Forelimb muscle (tissue), 1 donor: ENCODE measurements around the gene SYNGR3. TPM values are rescaled to one million over a fixed set of nuclear protein-coding genes. Genes with fewer than 3 reads are reported as not detected.
"Not testable (repeated sequence)": the region's sequence is repeated elsewhere in the genome, so short reads cannot be mapped to it uniquely, and the experiment has no call there.

Experiments
- DNase-seq: peaks from one replicate; pipeline ENCODE4 v3.0.0-alpha.2; 2013; ENCODE audit warnings: low read depth
- polyA plus RNA-seq: library from polyadenylated mRNA; unstranded; fragments of 120-200 nt; gene quantifications from one replicate; pipeline ENCODE4 v1.2.1, GENCODE V29; 2013; ENCODE audit not compliant: insufficient read length

Gene SYNGR3
- polyA plus RNA-seq, 1 donor, result 1.4 TPM

DNA sequence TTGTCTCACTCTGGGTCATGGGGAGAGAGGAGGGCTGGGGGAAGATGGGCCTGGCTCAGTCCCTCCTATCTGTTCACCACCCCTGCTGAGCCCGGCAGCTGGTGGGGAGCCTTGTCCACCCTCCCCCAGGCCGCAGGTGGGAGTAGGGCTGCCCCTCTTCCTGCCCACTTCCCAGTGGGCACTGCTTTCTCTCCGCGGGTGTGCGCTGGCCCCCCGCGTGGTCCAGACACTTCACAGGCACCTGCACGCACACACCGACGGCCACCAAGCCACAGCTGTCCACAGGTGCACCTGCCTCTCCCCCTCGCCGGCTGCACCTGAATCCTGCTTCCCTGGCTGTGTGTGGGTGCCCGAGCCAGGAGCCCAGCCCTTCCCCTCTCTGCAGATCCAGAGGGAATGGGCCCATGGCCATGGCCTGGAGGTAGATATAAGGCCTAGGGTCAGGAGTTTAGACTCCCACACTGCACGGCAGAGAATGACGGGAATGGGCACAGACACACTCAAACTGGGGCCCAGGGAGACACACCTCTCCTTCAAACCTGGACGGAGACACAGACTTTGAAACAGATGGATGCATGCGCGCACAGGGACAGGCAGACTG lies 39.0 kb downstream of the SYNGR3 start:
- DNase-seq, result no peak

DNA sequence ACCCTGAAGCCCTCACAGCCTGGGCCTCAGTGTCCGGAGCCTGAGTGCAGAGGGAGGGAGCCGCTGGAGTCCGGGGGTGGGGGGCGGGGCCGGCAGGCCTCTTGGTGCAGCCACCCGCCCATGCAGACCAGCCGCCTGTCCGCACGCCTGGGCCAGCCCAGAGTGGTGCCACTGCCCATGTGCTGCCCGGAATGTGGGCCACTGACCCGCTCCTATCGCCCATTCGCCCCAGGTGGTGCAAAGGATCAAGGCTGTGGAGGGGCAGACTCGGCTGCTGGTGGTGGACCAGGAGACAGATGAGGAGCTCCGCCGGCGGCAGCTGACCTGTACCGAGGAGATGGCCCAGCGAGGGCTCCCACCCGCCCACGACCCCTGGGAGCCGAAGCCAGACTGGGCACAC lies 39.6 kb downstream of the SYNGR3 start:
- DNase-seq, result no peak

DNA sequence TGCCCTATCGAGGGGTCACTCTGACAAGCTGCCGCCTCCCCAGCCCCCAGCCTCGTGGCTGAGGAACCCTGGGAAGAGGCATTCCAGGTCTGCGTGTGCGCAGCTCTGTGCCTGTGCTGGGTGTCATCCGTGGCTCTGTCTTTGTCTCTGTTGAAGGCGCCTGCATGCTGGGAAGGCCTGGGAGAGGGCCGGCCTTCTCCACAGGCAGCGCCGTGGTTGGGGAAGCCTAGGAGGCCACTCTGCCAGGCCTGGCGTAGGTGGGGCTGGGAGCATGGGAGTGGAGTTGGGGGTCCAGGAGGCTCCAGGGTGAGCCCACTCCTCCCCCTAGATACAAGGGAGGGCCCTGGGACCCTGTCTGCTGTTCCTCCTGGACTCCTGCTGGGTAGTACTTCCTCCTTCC lies 40.3 kb downstream of the SYNGR3 start:
- no peak for DNase-seq

DNA sequence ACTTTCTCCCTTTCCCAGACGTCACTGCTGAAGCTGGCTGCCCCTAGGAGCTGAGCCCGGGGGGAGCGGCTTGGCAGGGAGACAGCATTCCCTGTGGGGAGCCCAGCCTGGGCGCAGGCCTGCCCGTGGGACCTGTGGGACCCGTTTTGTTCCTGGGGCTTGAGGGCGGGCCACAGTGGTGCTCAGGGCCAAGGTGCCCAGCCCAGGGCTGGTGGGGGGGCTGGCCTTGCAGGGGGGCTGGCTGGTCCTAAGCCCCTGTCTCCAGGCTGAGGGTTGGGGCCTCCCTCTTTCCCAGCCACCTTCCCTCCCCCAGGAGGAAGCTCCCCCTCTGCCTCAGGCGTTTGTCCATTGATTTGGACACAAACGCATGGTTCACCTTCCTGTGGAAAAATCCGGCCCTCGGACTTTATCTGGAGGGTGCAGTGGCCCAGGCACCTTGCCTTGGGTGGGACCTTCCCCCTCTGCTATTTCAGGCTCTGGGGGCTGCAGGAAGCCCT lies 41.4 kb downstream of the SYNGR3 start:
- no peak for DNase-seq

DNA sequence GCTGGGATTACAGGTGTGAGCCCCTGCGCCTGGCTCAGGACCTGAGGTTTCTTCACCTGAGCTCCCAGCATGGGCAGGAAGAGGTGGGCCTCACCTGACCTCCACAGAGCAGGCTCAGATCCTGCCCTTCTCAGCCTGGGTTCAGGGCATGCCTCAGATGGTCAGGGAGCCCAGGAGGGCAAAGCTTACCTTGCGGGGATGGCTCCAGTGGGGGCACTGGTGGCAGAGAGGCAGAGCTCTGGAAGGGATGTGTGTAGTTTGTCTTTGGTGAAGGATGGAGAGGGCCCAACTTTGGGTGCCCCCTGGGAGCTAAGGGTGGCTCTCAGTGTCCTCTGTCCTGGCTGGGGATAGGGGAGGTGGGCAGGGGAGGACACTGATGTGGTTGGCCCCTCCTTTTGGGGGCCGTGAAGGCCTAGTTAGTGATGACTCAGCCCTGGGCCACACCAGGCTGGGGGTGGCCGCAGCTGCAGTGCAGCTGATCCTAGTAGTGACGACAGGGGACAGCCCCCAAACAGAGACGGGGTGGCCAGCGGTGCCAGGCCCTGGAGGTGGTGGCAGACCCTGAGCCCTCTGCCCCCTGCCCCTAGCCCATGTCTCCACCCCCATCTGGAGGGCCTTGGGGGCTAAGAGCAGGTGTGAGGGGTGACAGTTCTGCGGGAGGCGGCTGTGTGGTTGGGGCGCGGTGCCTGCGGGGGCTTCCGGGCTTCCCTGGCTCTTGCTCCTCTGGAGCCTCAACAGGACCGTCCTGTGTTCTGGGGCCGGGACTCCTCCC lies 42.7 kb downstream of the SYNGR3 start:
- no peak for DNase-seq

DNA sequence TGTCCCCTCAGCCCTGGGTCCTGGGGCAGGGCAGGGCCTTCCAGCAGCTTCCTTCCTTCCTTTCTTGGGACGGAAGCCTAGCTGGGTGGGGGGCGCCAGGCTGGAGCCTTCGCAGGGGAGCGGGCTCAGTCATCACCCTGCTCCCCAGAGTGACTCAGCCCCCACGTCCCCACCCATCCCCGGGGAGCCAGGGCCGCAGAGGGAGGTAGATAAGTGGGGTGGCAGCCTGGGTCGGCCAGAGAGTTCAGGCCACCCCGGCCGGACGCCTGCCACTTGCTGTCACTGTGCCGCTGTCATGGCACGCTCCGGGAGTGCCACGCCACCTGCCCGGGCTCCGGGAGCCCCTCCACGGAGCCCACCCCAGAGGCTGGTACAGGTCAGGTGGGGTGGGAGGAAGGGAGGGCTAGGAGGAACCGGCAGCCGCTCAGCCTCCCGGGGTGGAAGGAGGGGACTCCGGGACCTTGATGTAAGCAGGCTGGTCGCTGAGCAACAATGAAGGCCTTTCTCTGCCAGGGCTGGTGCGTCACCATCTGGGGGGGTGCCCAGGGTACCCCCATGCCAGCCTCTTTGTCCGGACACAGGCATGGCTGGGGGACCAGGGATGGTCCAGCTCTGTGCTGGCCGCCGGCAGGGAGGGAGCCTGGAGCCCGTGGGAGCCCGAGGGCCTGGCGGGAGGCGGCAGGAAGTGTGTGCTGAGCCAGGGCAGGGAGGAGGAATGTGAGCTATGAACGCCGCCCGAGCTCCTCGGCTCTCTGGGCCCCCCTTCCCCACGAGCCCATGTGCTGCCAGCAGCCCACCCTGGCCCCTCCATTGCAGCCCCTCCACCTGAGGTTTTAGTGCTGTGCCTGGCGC lies 43.5 kb downstream of the SYNGR3 start:
- no peak for DNase-seq

DNA sequence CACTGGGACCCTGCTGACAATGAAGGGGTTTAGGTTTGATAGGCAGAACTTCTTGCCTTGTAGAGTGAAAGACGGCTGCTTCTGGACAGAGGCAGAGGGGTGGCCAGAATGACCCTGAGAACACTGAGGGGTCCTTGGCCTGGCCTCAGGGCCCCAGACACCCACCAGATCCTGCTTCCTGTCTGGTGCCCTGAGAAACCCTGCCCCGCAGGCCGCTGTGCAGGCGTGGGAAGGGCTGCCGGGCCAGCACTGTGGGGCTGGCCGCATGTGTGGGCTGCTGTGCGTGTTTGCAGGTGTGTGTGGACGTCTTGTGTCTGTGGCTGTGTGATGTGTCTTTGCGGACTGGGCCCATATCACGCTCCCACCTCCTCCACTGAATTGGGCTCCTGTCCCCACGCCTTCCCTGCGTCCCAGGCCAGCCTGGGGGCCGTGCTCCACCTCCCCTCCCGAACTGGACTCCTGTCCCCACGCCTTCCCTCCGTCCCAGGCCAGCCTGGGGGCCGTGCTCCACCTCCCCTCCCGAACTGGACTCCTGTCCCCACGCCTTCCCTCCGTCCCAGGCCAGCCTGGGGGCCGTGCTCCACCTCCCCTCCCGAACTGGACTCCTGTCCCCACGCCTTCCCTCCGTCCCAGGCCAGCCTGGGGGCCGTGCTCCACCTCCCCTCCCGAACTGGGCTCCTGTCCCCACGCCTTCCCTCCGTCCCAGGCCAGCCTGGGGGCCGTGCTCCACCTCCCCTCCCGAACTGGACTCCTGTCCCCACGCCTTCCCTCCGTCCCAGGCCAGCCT lies 44.3 kb downstream of the SYNGR3 start:
- DNase-seq, result not testable (repeated sequence)

DNA sequence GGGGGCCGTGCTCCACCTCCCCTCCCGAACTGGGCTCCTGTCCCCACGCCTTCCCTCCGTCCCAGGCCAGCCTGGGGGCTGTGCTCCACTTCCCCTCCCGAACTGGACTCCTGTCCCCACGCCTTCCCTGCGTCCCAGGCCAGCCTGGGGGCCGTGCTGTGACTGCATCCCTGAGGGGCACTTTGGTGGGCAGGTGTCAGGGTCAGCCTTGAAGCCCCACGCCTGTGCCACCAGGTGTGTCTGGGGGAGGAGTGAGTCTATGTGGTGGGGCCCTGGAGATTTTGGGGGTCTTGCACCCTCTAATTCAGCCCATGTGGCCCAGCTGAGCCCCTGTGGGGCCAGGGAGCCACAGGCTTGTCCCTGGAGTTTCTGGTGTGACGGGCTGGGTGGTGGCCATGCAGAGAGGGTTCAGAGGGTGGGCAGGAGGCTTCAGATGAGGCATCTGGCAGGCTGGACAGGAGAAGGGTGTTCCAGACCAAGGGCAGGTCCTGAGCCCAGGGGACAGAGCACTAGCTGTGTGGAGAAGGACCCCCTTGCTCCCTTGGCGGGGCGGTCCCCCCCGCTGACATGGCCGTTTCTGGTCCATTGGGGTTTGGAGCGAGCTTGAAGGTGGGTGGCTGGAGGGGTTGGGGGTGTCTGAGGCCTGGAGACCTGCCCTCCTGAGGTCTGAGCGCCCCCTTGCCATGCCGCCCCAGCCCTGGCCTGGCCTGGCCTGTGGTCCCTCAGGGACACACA lies 45.1 kb downstream of the SYNGR3 start:
- no peak for DNase-seq

DNA sequence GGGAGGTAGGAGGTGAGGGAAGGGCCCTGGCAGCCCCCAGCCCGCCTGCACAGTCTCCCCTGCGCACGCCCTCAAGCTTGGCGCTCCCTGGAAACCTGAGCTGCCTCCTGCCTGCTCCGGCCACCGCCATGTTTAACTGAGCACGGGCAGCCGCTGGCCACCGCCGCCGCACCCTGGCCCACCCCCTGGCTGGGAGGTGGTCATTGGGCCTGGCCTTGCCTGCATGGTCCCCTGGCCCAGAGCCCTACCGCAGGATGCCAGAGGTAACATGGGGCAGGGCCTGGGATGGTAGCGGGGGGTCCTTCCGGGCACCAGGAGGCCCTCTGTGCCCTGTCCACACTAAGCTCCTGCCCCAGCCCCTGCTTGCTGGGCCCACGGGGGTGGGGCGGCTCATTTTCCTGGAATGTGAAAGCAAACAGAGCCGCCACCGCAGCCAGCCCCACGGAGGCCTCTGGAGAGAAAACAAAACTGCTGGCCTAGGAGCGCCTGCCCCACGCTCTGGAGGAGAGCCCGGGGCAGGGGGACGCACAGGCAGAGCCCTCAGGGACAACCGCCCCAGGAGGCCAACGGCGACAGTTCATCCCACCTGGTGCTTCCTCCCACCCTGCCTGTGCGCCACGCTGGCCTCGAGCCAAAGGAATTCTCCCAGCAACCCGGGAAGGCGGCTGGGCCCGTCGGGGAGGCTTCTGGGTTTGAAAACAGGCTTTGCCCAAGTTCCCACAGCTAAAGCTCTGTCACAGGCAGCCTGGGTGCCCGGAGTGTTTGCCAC lies 45.8 kb downstream of the SYNGR3 start:
- DNase-seq, result no peak

DNA sequence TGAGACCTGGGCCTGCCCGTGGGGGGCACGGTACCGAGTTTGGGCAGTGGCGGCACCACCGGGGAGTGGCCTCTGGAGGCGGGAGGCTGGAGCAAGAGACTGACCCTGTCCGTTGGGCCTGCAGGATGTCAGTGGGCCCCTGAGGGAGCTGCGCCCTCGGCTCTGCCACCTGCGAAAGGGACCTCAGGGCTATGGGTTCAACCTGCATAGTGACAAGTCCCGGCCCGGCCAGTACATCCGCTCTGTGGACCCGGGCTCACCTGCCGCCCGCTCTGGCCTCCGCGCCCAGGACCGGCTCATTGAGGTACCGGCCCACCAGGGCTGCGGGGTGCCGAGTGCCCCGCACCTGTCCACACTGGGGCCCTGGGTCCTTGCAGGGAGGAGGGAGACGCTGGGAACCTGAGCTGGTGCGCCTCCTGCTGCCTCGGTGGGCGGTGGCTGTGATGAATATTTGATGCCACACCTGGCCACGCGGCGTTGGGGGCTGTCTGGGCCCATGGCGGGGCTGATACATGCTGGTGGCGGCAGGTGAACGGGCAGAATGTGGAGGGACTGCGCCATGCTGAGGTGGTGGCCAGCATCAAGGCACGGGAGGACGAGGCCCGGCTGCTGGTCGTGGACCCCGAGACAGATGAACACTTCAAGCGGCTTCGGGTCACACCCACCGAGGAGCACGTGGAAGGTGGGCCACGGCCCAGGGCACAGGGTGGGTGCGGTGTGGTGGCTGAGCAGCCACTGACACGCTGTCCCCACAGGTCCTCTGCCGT lies 46.6 kb downstream of the SYNGR3 start:
- no peak for DNase-seq

DNA sequence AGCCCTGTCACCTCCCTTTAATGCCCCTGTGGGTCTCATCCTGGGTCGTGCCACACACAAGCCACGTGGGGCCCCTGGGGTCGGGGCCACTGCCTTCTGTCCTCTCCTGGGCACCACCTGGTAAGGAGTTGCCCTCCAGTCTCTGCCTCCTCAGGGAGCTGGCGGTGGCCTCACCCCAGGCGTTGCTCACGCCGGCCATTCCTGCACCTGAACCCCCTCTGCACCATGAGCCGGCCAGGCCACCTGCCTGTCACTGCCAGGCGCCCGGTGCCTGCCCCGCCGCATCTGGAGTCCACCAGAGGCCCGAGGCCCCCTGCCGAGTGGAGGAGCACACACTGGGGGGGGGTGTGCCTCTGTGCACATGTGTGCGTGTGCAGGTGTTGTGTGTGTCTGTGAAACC lies 47.3 kb downstream of the SYNGR3 start:
- DNase-seq, result no peak

DNA sequence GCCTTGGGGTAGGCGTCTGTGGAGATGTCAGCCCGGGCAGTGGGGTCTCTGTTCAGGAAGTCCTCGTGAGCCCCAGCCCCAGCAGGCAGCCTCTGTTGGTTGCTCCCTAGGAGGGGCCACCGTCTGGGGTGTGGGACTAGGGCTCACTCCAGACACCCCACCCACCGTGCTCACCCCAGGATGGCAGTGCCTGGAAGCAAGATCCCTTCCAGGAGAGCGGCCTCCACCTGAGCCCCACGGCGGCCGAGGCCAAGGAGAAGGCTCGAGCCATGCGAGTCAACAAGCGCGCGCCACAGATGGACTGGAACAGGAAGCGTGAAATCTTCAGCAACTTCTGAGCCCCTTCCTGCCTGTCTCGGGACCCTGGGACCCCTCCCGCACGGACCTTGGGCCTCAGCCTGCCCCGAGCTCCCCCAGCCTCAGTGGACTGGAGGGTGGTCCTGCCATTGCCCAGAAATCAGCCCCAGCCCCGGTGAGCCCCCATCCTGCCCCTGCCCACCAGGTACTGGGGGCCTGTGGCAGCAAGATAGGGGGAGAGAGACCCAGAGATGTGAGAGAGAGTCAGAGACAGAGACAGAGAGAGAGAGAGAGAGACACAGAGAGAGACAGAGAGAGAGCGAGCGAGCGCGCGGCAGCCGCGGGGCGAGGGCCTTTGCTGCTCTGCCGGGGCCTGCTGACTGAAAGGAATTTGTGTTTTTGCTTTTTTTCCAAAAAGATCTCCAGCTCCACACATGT lies 48.0 kb downstream of the SYNGR3 start:
- no peak for DNase-seq

DNA sequence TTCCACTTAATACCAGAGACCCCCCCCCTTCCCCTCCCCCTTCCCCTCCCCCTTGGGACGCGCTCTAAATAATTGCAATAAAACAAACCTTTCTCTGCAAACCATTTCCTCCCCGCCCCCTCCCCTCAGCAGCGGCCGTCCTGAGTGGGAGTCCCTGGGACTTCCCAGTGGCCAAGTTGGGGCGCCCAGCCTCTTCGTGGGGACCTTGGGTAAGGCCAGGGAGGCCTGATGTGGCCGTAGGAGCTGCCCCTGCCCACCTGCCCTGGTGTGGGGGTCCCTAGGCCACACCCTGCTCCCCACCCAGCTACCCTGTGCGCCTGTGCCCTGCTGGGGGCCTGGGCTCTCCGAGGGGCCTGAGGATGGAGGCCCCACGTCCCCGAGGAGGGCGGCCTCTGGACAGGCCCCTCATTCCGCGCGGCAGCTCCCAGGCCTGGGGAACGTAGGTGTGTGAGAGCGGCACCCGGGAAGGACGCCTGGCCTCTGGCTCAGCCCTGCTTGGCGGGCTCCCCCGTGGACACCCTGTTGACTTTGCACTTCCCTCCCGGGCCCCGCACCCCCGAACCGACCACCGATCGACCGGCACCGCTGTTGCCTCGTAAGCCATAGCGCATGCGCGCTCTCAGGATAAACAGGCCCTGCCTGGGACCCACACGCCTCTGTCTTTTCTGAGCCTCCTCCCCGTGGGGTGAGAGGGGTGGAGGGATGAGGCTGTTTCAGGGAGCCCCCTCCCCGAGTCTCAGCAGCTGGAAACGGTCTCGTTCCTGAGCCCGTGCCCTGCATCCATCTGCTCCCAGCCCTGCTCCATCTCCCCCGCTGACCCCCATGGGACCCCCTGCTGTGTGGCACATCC lies 48.8 kb downstream of the SYNGR3 start:
- DNase-seq, result no peak

DNA sequence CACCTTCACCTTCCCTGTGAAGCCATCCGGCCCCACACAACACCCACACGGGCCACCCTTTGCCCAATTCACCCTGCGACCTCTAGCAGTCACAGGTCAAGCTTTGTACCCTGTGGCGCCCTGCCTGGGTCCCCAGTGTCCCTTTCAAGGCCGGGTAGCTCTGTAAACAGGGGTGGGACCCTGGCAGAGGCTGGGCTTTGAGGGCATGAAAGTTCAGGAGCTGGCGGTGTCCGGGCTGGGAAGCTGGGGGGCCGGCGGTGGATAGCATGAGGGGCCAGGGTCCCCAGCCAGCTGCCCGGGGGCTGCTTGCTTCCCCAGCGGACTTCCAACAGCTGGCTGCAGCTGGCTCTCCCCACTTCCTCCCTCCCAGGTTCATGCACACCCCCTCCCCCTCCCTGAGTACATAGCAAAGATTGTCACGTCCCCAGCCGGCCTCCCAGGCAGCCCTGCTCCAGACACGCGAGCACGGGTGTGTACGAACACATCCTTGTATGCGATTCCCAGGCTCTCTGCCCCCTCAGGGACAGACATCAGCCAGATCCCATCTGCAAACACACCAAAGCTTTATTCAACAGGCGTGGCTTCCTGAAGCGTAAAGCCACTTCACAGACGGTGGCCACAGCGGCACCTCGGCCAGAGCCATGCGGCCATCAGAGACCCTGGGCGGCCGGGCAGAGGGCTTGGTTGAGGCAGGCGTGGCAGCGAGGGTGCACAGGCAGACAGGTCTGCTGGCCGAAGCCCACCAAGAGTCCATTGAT lies 49.7 kb downstream of the SYNGR3 start:
- no peak for DNase-seq

DNA sequence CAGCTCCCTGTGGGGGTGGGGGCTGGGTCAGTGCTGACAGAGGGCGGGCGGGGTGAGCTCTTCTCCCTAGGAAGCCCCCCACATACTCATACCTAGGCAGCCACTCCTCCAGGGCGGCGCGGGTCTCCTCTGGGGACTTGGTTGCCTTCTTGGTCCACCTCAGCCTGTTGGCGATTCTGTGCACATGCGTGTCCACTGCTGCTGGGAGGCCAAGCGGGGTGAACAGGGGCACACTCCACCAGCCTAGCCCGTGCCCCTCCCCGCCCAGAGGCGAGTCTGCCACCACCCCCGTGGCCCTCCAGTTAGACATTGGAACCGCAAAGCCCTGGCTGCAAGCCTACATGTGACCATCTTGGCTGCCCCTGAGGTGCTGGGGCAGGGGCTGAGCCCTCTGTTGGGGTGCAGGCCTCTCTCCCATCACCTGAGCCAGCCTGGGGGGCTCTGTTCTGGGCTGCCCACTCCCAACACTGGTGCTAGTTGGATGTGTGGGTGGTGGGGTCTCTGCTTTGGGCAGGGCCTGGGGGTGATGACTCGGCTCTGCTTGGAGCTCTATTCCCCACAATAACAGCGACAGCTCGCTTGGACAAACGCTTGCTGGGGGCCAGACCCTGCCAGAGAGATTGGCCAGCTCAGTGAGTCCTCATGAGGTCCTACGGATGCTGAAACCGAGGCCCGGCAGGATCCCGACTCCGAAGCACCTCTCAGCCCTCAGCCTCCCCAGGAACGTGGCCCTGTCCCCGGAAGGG lies 50.4 kb downstream of the SYNGR3 start:
- no peak for DNase-seq

DNA sequence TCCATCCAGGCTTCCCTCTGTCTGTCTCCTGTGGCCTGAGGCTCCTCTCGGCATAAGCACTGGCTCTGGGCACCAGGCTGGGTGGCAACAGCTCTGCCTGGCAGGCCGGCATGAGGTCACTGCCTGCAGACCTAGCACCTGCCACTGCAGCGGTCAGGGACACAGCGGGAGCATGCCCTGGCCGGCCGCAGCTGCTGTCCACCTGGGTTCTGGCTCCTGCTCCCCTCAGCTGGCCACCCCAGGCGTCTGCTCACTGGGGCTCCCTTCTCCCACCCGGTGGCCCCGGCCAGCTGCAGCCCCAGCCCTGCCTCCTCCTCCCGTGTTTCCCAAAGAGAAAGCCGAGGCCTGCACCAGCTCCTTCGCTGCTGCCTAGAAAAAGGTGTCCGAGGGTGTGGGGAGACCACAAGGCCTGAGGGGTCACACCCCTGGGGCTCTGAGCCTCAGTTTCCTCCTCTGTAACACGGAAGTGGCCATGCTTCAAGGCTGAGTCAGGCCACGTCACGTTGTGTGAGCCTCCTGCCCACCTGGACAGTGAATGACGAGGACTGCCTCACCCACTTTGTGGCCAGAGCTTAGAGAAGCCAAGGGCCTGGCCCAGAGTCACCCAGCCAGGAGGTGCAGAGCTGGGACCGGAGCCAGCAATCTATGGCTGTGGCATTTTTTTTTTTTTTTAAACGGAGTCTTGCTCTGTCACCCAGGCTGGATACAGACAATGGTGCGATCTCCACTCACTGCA lies 51.2 kb downstream of the SYNGR3 start:
- DNase-seq, result no peak
